Pancreas (tissue), 10 donors: ENCODE measurements around the gene LNX1. TPM values are rescaled to one million over a fixed set of nuclear protein-coding genes. Genes with fewer than 3 reads are reported as not detected.

Experiments
- ATAC-seq, 4 donors: fragments of 200-7000 bp; cut with Tn5 transposase; one replicate each; pipeline versions ENCODE4 v1.8.0 to v1.9.1; 2020; ENCODE audit warnings: mild to moderate bottlenecking in 4 of 4, moderate library complexity in 4 of 4
- DNase-seq, 6 donors: peaks; one replicate each; pipeline ENCODE4 v3.0.0-alpha.2; 2020
- FAIRE-seq: peaks from 2 replicates; lab custom pipeline; 2012; peaks lifted over from hg19 to GRCh38; lab: Jason Lieb, UNC
- H3K27ac ChIP-seq, 4 donors: fragments of 200-600 bp; sonication (generic); 1 replicate in 3 of 4; 2 replicates in 1 of 4; pipeline versions ENCODE4 v1.5.0 to v1.8.0; 2020
- H3K27me3 ChIP-seq, 4 donors: fragments of 200-600 bp; one replicate each; pipeline ENCODE4 v1.8.0; 2021
- H3K36me3 ChIP-seq, 3 donors: fragments of 200-600 bp; sonication (generic) in 1 of 3; one replicate each; pipeline versions ENCODE4 v1.5.0 to v1.8.0; 2020 to 2021
- H3K4me1 ChIP-seq, 3 donors: fragments of 200-600 bp; one replicate each; pipeline ENCODE4 v1.8.0; 2021
- H3K4me3 ChIP-seq, 4 donors: fragments of 200-600 bp; sonication (generic) in 2 of 4; one replicate each; pipeline versions ENCODE4 v1.5.0 to v1.8.0; 2020 to 2021
- H3K9me3 ChIP-seq, 4 donors: fragments of 200-600 bp; one replicate each; pipeline ENCODE4 v1.8.0; 2021
- WGBS, 2 donors: extraction: QIAGEN DNeasy Blood & Tissue Kit; methylation state at CpG; one replicate each; pipeline ENCODE4 v1.1.7; 2013; 5-methylcytosine and 5-hydroxymethylcytosine counted together
- intact Hi-C, 3 donors: fragments of 100-400 bp; cut with DNase I; formaldehyde crosslinking; loops; one replicate each; pipeline versions ENCODE4 v1.11.1 to v1.14.2; 2022
- polyA plus RNA-seq, 2 donors: library from polyadenylated mRNA; stranded (reverse); fragments of 200-250 nt; gene quantifications; one replicate each; pipeline ENCODE4 v1.2.3, GENCODE V29; 2013
- total RNA-seq, 6 donors: library from RNA; stranded (reverse); fragmentation: NEBNext Ultra II Directional in 4 of 6; extraction: Animal tissue kit (Norgen Biotek cat#: 25700) in 4 of 6; gene quantifications; one replicate each; pipeline versions ENCODE4 v1.2.1 to v1.2.4, GENCODE V29; 2021 to 2023
- TF ChIP-seq, protein P1 (sequence below), 4 donors: fragments of 200-600 bp; sonication (generic) in 3 of 4; IDR thresholded peaks; one replicate each; pipeline versions ENCODE4 v1.5.0 to v1.8.0; 2021; ENCODE audit warnings: antibody characterized with exemption in 4 of 4
- donor health status: healthy with polysubstance abuse.
- donor health status: DM: no; HTN: no; CAD: no; lungs with moderate emphysema.
- donor health status: DM: no; HTN: no; CAD: no.
- donor health status: control.
- donor health status: control.
- donor health status: Bipolar disorder and iron deficiency.
- donor health status: DM: yes; HTN: yes; CAD: no.
- donor health status: DM: no; HTN: no; CAD: no.
- donor health status: DM: no; HTN: no; CAD: no.
- donor health status: DM: yes; HTN: yes; CAD: no.

LNX1 gene
- total and polyA plus RNA-seq, 8 donors, result 6.1 to 18.6 (median 15.0) TPM

DNA sequence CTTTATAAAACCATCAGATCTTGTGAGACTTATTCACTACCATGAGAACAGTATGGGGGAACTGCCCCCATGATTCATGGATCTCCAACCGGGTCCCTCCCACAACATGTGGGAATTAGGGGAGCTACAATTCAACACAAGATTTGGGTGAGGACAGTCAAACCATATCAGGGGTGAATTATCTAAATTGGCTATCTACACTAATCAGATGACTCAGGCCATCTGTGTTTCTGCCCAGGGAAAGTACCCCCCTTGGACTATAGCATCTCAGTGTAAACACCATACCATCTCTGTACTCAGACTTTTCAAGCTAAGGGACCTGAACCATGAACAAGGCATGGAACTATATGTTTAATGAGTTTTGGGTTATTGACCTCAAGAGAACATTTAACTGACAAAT lies 76.8 kb downstream of the LNX1 start:
- H3K36me3 ChIP-seq, result no peaks in the 10 kb centered on the region
- FAIRE-seq (no peak), ATAC-seq (no peak), DNase-seq (no peak)
- no peak overlapping the region for H3K27ac ChIP-seq
- no peaks in the 10 kb centered on the region for H3K4me1 ChIP-seq
- 0% methylated on average over 1 of the region's 1 CpG for whole genome bisulfite sequencing, 2 donors
- no peak overlapping the region for H3K4me3 ChIP-seq
- TF ChIP-seq, protein P1, sequence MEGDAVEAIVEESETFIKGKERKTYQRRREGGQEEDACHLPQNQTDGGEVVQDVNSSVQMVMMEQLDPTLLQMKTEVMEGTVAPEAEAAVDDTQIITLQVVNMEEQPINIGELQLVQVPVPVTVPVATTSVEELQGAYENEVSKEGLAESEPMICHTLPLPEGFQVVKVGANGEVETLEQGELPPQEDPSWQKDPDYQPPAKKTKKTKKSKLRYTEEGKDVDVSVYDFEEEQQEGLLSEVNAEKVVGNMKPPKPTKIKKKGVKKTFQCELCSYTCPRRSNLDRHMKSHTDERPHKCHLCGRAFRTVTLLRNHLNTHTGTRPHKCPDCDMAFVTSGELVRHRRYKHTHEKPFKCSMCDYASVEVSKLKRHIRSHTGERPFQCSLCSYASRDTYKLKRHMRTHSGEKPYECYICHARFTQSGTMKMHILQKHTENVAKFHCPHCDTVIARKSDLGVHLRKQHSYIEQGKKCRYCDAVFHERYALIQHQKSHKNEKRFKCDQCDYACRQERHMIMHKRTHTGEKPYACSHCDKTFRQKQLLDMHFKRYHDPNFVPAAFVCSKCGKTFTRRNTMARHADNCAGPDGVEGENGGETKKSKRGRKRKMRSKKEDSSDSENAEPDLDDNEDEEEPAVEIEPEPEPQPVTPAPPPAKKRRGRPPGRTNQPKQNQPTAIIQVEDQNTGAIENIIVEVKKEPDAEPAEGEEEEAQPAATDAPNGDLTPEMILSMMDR (IDR thresholded peaks at IDR 0.05), result no peak
- no peaks in the 10 kb centered on the region for H3K27me3 ChIP-seq
- H3K9me3 ChIP-seq, result no peaks in the 10 kb centered on the region
- intact Hi-C loops, result no loop called here

DNA sequence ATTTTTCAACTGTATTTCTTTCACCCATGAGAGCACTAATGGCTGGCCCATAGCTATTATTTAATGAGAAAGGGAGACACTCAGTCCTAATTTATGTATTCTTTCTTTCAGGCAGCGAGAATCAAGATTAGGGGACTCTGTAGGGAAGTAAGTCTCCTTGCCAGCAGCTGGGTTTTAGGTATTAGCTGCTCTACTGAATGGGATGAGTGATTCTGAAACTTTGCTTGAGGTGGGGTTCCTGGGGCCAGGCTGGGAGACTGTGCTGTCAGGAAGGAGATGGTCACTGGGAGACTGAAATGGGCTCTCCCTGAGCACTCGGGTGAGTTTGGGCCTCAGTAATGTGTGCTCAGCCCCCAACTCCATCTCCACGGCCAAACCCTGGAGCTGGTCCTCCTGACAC lies 78.7 kb downstream of the LNX1 start:
- intact Hi-C loops, result no loop called here
- TF ChIP-seq, protein P1 (IDR thresholded peaks at IDR 0.05), result no peak
- Histone ChIP-seq H3K36me3 (no peaks in the 10 kb centered on the region), H3K4me3 (no peak overlapping the region), H3K27me3 (no peaks in the 10 kb centered on the region), H3K9me3 (no peaks in the 10 kb centered on the region), H3K4me1 (no peaks in the 10 kb centered on the region), H3K27ac (no peak overlapping the region)
- 33% methylated on average over 3 of the region's 3 CpGs for WGBS, 2 donors
- DNase-seq (no peak), ATAC-seq (no peak), FAIRE-seq (no peak)

DNA sequence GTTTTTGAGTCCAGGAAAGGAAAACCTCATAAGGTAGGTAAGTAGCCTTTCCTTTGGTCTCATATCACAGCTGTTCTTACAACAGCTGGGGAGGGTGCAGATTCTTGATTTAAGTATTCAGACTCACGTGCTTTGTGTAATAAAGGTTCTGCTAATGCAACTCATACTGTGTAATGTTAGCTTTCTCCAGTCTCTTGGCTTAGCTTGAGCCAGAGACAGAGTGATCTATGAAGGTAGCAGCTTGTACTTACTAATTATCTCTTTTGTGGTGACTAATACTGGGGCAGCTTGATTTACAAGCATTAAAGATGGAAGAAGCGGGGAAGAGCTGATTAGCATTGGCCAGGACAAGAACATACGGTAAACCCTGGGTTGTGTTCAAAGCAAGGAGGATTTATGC lies 80.3 kb downstream of the LNX1 start:
- Histone ChIP-seq H3K27me3 (no peaks in the 10 kb centered on the region), H3K4me1 (no peaks in the 10 kb centered on the region), H3K36me3 (peaks cover 0 to 5% (median 3%) of the 10 kb centered on the region in 3 donors), H3K27ac (no peak overlapping the region), H3K4me3 (no peak overlapping the region), H3K9me3 (no peaks in the 10 kb centered on the region)
- intact Hi-C loops, result no loop called here
- TF ChIP-seq, protein P1 (IDR thresholded peaks at IDR 0.05), result no peak
- ATAC-seq, result peak in 1 of 4 donors; percentile 55
- FAIRE-seq, result no peak
- no peak for DNase-seq
- 30 to 49% methylated on average over 3 of the region's 3 CpGs for WGBS, 2 donors

DNA sequence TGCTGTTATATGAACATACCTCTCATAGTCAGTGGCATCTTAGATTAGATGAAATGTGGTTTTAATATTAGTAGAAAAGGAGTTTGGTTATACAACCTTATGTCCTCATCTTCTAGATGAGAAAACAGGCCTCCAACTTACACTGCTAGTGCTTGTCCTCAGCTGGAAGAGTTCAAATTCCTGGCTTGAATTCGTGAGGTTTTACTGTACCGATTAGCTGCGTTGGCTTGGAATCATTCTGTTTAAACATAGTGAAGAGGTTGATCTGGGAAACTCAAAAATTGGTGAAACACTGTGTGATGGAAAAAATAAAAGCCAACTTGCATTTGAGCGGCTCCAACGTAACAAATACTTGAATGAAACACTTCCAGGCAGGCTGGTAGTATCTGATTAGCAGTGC lies 81.0 kb downstream of the LNX1 start:
- Histone ChIP-seq H3K4me1 (no peaks in the 10 kb centered on the region), H3K27me3 (no peaks in the 10 kb centered on the region), H3K36me3 (peaks cover 0 to 10% (median 6%) of the 10 kb centered on the region in 3 donors), H3K27ac (no peak overlapping the region), H3K9me3 (no peaks in the 10 kb centered on the region), H3K4me3 (no peak overlapping the region)
- DNase-seq (no peak), ATAC-seq (no peak), FAIRE-seq (no peak)
- 25 to 30% methylated on average over 5 of the region's 5 CpGs for WGBS, 2 donors
- TF ChIP-seq, protein P1 (IDR thresholded peaks at IDR 0.05), result no peak
- intact Hi-C loops, result no loop called here

DNA sequence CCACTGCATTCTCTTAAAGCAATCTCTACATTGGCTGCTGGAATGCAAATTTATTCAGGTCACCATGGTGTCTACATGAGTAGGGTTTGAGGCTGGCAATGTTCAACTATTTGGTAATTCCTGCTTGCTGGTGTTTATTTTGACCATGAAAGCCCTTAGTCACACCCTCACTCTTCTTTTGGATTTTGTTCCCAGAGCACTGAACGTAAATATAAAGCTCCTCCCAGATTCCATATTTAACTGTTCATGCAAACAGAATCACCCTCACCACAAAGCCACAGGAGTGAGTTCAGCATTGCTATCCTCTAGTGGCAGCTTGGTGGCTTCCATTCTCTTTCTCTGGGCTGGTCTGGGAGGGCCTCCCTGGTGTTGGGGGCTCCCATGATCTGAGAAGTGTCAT lies 82.8 kb downstream of the LNX1 start:
- no peaks in the 10 kb centered on the region for H3K27me3 ChIP-seq
- FAIRE-seq, result no peak

More for the DNA sequence above, 82.8 kb downstream of the LNX1 start:
- Histone ChIP-seq H3K27ac (no peak overlapping the region), H3K4me1 (no peaks in the 10 kb centered on the region), H3K4me3 (no peak overlapping the region), H3K36me3 (peaks cover 0 to 10% (median 6%) of the 10 kb centered on the region in 3 donors), H3K9me3 (no peaks in the 10 kb centered on the region)
- TF ChIP-seq, protein P1 (IDR thresholded peaks at IDR 0.05), result no peak
- 80 to 84% methylated on average over 1 of the region's 1 CpG for WGBS, 2 donors
- ATAC-seq (no peak), DNase-seq (no peak)
- intact Hi-C loops, result no loop called here
